Measurements from ENCODE around the gene PFKFB3.
"Not testable (repeated sequence)": the region's sequence is repeated elsewhere in the genome, so short reads cannot be mapped to it uniquely, and the experiment has no call there.

The PFKFB3 gene

GRCh38 chr10:6187278-6187677, 15.5 kb upstream of the PFKFB3 start:
- no peaks in the 10 kb centered on the region for H3K36me3 ChIP-seq (ENCODE audit: control insufficient read depth in 2 of 2, insufficient read depth in 1 of 2, low read length in 2 of 2)
- no peaks in the 10 kb centered on the region for H3K4me1 ChIP-seq (ENCODE audit: control insufficient read depth, insufficient read depth, low read length)
- H3K4me3 ChIP-seq (ENCODE audit: low read depth, low read length) = no peak overlapping the region
- no peak overlapping the region for H3K27ac ChIP-seq (ENCODE audit: extremely low read depth, low read depth, low read length)
- no peaks in the 10 kb centered on the region for H3K9me3 ChIP-seq (ENCODE audit: control insufficient read depth, insufficient read depth, low read depth, low read length)
- CTCF ChIA-PET = interaction anchor here (0.9 to 1.3 kb wide), 2 partner anchors 15 to 214 kb away, joined by 4 to 7 read pairs; partner anchors contain the start of gene PFKFB3
- POLR2A ChIA-PET = interaction anchor here (1.2 kb wide), 1 partner anchor 15 kb away, joined by 3 read pairs; the partner anchor contains the start of gene PFKFB3
- TF ChIP-seq MEIS1 (CRISPR knock-in tag; IDR thresholded peaks at IDR 0.05; ENCODE audit: borderline replicate concordance) (no peak), YY2 (tag by site-specific recombination; IDR thresholded peaks at IDR 0.05) (no peak), ZNF514 (tag by site-specific recombination; IDR thresholded peaks at IDR 0.05) (no peak), SCRT2 (tag by site-specific recombination; IDR thresholded peaks at IDR 0.05) (peak; percentile 60), SCRT1 (tag by site-specific recombination; IDR thresholded peaks at IDR 0.05; ENCODE audit: borderline replicate concordance) (peak; percentile 50; the same call in 1 of the 2 replicates), ZNF585B (tag by site-specific recombination; IDR thresholded peaks at IDR 0.05) (no peak)
- TF ChIP-seq, protein P1, sequence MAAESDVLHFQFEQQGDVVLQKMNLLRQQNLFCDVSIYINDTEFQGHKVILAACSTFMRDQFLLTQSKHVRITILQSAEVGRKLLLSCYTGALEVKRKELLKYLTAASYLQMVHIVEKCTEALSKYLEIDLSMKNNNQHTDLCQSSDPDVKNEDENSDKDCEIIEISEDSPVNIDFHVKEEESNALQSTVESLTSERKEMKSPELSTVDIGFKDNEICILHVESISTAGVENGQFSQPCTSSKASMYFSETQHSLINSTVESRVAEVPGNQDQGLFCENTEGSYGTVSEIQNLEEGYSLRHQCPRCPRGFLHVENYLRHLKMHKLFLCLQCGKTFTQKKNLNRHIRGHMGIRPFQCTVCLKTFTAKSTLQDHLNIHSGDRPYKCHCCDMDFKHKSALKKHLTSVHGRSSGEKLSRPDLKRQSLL (tag by site-specific recombination; IDR thresholded peaks at IDR 0.05) = no peak

DNA sequence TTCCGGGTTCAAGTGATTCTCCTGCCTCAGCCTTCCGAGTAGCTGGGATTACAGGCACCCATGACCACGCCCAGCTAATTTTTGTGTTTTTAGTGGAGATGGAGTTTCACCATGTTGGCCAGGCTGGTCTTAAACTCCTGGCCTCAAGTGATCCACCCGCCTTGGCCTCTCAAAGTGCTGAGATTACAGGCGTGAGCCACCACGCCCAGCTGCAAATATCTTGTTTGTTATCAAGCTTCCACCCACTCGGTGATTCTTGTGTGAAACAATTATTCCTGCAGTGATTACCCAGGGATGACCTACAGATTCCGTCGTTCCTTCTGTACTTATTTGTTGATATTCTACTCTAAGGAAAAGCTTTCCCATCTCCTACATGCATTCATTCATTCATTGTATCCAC, 12.7 kb upstream of the PFKFB3 start:
- H3K4me3 ChIP-seq (ENCODE audit: low read depth, low read length); H3K4me1 ChIP-seq (ENCODE audit: control insufficient read depth, insufficient read depth, low read length); H3K36me3 ChIP-seq (ENCODE audit: control insufficient read depth in 2 of 2, insufficient read depth in 1 of 2, low read length in 2 of 2); CTCF ChIA-PET; H3K27ac ChIP-seq (ENCODE audit: extremely low read depth, low read depth, low read length); H3K9me3 ChIP-seq (ENCODE audit: control insufficient read depth, insufficient read depth, low read depth, low read length); POLR2A ChIA-PET: not testable (repeated sequence)
- peak; percentile 56 for TF ChIP-seq KLF1 (tag by site-specific recombination; IDR thresholded peaks at IDR 0.05)

DNA sequence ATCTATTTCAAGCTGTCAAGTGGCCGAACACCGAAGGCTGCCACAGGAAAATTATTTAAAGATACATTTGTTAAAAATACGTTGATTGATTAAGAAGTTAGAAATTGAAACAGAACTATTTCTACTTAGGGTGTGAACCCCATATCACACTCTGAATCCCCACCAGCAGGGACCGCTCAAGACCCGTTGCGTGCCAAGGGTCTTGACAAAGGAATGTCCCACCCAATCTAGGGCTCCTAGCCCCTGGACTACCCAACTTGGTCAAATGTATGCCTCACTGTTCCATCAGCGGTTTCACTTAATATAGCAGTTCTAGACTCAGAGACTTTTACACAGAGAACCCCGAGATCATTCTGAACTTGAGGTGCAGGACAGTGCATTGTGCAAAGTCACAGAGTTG, 11.6 kb upstream of the PFKFB3 start:
- Histone ChIP-seq H3K4me3 (ENCODE audit: low read depth, low read length) (no peak overlapping the region), H3K27ac (ENCODE audit: extremely low read depth, low read depth, low read length) (no peak overlapping the region), H3K36me3 (ENCODE audit: control insufficient read depth in 2 of 2, insufficient read depth in 1 of 2, low read length in 2 of 2) (no peaks in the 10 kb centered on the region), H3K9me3 (ENCODE audit: control insufficient read depth, insufficient read depth, low read depth, low read length) (no peaks in the 10 kb centered on the region), H3K4me1 (ENCODE audit: control insufficient read depth, insufficient read depth, low read length) (no peaks in the 10 kb centered on the region)
- ChIA-PET CTCF (no interaction called here), POLR2A (no interaction called here)
- TF ChIP-seq BCL11B (tag by site-specific recombination; IDR thresholded peaks at IDR 0.05; ENCODE audit: low read depth) = no peak
- no peak for TF ChIP-seq ZNF660 (tag by site-specific recombination; IDR thresholded peaks at IDR 0.05)

GRCh38 chr10:6191569-6191968, 11.2 kb upstream of the PFKFB3 start:
- POLR2A ChIA-PET = interaction anchor here (0.6 kb wide), 1 partner anchor 725 kb away, joined by 4 read pairs; no protein-coding TSS in a partner anchor
- no peaks in the 10 kb centered on the region for H3K4me1 ChIP-seq (ENCODE audit: control insufficient read depth, insufficient read depth, low read length)
- H3K36me3 ChIP-seq (ENCODE audit: control insufficient read depth in 2 of 2, insufficient read depth in 1 of 2, low read length in 2 of 2) = no peaks in the 10 kb centered on the region
- H3K9me3 ChIP-seq (ENCODE audit: control insufficient read depth, insufficient read depth, low read depth, low read length) = no peaks in the 10 kb centered on the region
- H3K4me3 ChIP-seq (ENCODE audit: low read depth, low read length) = no peak overlapping the region
- CTCF ChIA-PET = no interaction called here
- no peak overlapping the region for H3K27ac ChIP-seq (ENCODE audit: extremely low read depth, low read depth, low read length)
- TF ChIP-seq ZNF670 (tag by site-specific recombination; IDR thresholded peaks at IDR 0.05; ENCODE audit: low read depth) (no peak), ZSCAN23 (tag by site-specific recombination; IDR thresholded peaks at IDR 0.05) (no peak), BCL11A (tag by site-specific recombination; IDR thresholded peaks at IDR 0.05; ENCODE audit: low read depth) (no peak), ZBTB21 (tag by site-specific recombination; IDR thresholded peaks at IDR 0.05) (no peak), OVOL3 (tag by site-specific recombination; IDR thresholded peaks at IDR 0.05) (no peak), ZNF561 (tag by site-specific recombination; IDR thresholded peaks at IDR 0.05; ENCODE audit: borderline replicate concordance) (no peak), ZNF335 (tag by site-specific recombination; conservative IDR thresholded peaks at IDR 0.05) (no peak), ZXDB (tag by site-specific recombination; IDR thresholded peaks at IDR 0.05) (no peak), ZNF114 (tag by site-specific recombination; IDR thresholded peaks at IDR 0.05) (no peak), ZFP3 (tag by site-specific recombination; IDR thresholded peaks at IDR 0.05; ENCODE audit: low read depth) (no peak)
- TF ChIP-seq, protein P2, sequence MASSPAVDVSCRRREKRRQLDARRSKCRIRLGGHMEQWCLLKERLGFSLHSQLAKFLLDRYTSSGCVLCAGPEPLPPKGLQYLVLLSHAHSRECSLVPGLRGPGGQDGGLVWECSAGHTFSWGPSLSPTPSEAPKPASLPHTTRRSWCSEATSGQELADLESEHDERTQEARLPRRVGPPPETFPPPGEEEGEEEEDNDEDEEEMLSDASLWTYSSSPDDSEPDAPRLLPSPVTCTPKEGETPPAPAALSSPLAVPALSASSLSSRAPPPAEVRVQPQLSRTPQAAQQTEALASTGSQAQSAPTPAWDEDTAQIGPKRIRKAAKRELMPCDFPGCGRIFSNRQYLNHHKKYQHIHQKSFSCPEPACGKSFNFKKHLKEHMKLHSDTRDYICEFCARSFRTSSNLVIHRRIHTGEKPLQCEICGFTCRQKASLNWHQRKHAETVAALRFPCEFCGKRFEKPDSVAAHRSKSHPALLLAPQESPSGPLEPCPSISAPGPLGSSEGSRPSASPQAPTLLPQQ (tag by site-specific recombination; IDR thresholded peaks at IDR 0.05) = no peak
- TF ChIP-seq, protein P3, sequence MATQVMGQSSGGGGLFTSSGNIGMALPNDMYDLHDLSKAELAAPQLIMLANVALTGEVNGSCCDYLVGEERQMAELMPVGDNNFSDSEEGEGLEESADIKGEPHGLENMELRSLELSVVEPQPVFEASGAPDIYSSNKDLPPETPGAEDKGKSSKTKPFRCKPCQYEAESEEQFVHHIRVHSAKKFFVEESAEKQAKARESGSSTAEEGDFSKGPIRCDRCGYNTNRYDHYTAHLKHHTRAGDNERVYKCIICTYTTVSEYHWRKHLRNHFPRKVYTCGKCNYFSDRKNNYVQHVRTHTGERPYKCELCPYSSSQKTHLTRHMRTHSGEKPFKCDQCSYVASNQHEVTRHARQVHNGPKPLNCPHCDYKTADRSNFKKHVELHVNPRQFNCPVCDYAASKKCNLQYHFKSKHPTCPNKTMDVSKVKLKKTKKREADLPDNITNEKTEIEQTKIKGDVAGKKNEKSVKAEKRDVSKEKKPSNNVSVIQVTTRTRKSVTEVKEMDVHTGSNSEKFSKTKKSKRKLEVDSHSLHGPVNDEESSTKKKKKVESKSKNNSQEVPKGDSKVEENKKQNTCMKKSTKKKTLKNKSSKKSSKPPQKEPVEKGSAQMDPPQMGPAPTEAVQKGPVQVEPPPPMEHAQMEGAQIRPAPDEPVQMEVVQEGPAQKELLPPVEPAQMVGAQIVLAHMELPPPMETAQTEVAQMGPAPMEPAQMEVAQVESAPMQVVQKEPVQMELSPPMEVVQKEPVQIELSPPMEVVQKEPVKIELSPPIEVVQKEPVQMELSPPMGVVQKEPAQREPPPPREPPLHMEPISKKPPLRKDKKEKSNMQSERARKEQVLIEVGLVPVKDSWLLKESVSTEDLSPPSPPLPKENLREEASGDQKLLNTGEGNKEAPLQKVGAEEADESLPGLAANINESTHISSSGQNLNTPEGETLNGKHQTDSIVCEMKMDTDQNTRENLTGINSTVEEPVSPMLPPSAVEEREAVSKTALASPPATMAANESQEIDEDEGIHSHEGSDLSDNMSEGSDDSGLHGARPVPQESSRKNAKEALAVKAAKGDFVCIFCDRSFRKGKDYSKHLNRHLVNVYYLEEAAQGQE (tag by site-specific recombination; IDR thresholded peaks at IDR 0.05) = no peak
- TF ChIP-seq, protein P4, sequence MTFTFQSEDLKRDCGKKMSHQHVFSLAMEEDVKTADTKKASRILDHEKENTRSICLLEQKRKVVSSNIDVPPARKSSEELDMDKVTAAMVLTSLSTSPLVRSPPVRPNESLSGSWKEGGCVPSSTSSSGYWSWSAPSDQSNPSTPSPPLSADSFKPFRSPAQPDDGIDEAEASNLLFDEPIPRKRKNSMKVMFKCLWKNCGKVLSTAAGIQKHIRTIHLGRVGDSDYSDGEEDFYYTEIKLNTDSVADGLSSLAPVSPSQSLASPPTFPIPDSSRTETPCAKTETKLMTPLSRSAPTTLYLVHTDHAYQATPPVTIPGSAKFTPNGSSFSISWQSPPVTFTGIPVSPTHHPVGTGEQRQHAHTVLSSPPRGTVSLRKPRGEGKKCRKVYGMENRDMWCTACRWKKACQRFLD (tag by site-specific recombination; IDR thresholded peaks at IDR 0.05) = no peak
